HG03565 (cell line): ENCODE results near the gene GDE1.

Experiments used
- ATAC-seq: cut with Tn5 transposase; IDR thresholded peaks from one replicate; pipeline ENCODE4 v1.9.1; 2021; ENCODE audit warnings: mild to moderate bottlenecking, moderate library complexity; ENCODE audit not compliant: unreplicated experiment

Gene GDE1

GRCh38 chr16:19524616-19525384, 2.9 kb upstream of the GDE1 start:
- no peak for ATAC-seq

GRCh38 chr16:19524356-19524615, 2.4 kb upstream of the GDE1 start:
- no peak for ATAC-seq

GRCh38 chr16:19523559-19524355, 1.9 kb upstream of the GDE1 start, which contains the start of gene CCP110:
Gene CCP110 (plus strand): TSS chr16:19523942. CDS start chr16:19527882, 3,940 bp downstream.
- ATAC-seq = peak; percentile 56

GRCh38 chr16:19523184-19523558, 1.3 kb upstream of the GDE1 start:
- ATAC-seq = no peak

GRCh38 chr16:19522760-19523159, 862 bp upstream of the GDE1 start:
- no peak for ATAC-seq

GRCh38 chr16:19522397-19522732, 467 bp upstream of the GDE1 start:
- no peak for ATAC-seq

GRCh38 chr16:19520861-19521331, 1.0 kb downstream of the GDE1 start:
- ATAC-seq = no peak

GRCh38 chr16:19518388-19518787, 3.5 kb downstream of the GDE1 start:
- no peak for ATAC-seq

- ATAC-seq = no peak
Observed at GRCh38 chr16:19517424-19518089, 4.3 kb downstream of the GDE1 start.

GRCh38 chr16:19515757-19516156, 6.1 kb downstream of the GDE1 start:
- ATAC-seq = no peak

- no peak for ATAC-seq
Observed at GRCh38 chr16:19513377-19514053, 8.4 kb downstream of the GDE1 start.

- ATAC-seq = no peak
Observed at GRCh38 chr16:19512297-19512696, 9.6 kb downstream of the GDE1 start.

GRCh38 chr16:19507867-19508266, 14.0 kb downstream of the GDE1 start:
- no peak for ATAC-seq

- no peak for ATAC-seq
Observed at GRCh38 chr16:19506965-19507364, 14.9 kb downstream of the GDE1 start.

- ATAC-seq = no peak
Observed at GRCh38 chr16:19505600-19506303, 16.1 kb downstream of the GDE1 start.

- no peak for ATAC-seq
Observed at GRCh38 chr16:19503461-19504075, 18.3 kb downstream of the GDE1 start.

GRCh38 chr16:19502395-19503131, 19.3 kb downstream of the GDE1 start:
- ATAC-seq = no peak

- ATAC-seq = no peak
Observed at GRCh38 chr16:19499481-19499880, 22.4 kb downstream of the GDE1 start.

GRCh38 chr16:19499006-19499405, 22.9 kb downstream of the GDE1 start:
- ATAC-seq = no peak

GRCh38 chr16:19497176-19497575, 24.7 kb downstream of the GDE1 start:
- ATAC-seq = no peak
